K562 (cell line): Measurements from ENCODE around the gene GFOD1. TPM values are rescaled to one million over a fixed set of nuclear protein-coding genes. Genes with fewer than 3 reads are reported as not detected.

Source experiments
- HIVEP1 ChIP-seq: fragments of 250-450 bp; sonication (Bioruptor Pico); IDR thresholded peaks from 2 replicates; pipeline ENCODE4 v1.4.0; 2020; ENCODE audit warnings: mild to moderate bottlenecking
- IRF2 ChIP-seq: sonication (generic); formaldehyde crosslinking; IDR thresholded peaks from 2 replicates; pipeline ENCODE4 v1.8.1; 2022; ENCODE audit warnings: mild to moderate bottlenecking, missing genetic modification reagents
- RBM25 ChIP-seq: fragments of 200-400 bp; formaldehyde crosslinking; IDR thresholded peaks from 2 replicates; pipeline ENCODE4 v1.6.1; 2018; ENCODE audit warnings: low read length, low read depth, moderate library complexity; ENCODE audit not compliant: severe bottlenecking
- RNF2 ChIP-seq: sonication (generic); IDR thresholded peaks from 2 replicates; pipeline ENCODE4 v1.6.1; 2016
- SRF ChIP-seq, 2 experiments: fragments of 250-450, 450-650 bp in 1 of 2; sonication (Bioruptor Pico) in 1 of 2; sonication (generic) in 1 of 2; formaldehyde crosslinking; IDR thresholded peaks; 2 replicates each; pipeline versions ENCODE4 v1.5.0 to v1.5.1; 2020 to 2022; ENCODE audit warnings: mild to moderate bottlenecking in 1 of 2, missing genetic modification reagents in 1 of 2
- UBTF ChIP-seq, 2 experiments: IDR thresholded peaks; 2 replicates each; pipeline ENCODE4 v1.6.1; 2012; ENCODE audit warnings: improper control_type of control experiment in 2 of 2, low read depth in 2 of 2, low read length in 2 of 2, borderline replicate concordance in 1 of 2
- ZNF146 ChIP-seq: IDR thresholded peaks from one replicate; pipeline ENCODE4 v1.6.1; 2018; ENCODE audit warnings: missing compliant biosample characterization; ENCODE audit not compliant: unreplicated experiment
- ZNF239 ChIP-seq: fragments of 250-450 bp; sonication (Bioruptor Pico); IDR thresholded peaks from 2 replicates; pipeline ENCODE4 v1.4.0; 2020; ENCODE audit warnings: mild to moderate bottlenecking
- polyA plus RNA-seq, 8 experiments: library from polyadenylated mRNA; depleted of rRNA in 4 of 8; stranded (reverse) in 5 of 8; unstranded in 3 of 8; fragments of >200 nt; fragmentation: Nextera tagmentation in 2 of 8; fragmentation: Illumina TruSeq in 1 of 8; extraction: Ambion mirVana in 2 of 8; extraction: Trizol in 1 of 8; gene quantifications; 2 replicates each; pipeline versions ENCODE4 v1.2.1 to v1.2.3, GENCODE V29; 2011 to 2014; ENCODE audit warnings: inconsistent platforms in 1 of 8, missing spikeins in 1 of 8
- total RNA-seq, 7 experiments: library from RNA; depleted of rRNA in 6 of 7; stranded (reverse); fragments of >200 nt in 6 of 7; fragmentation: Illumina TruSeq in 2 of 7; extraction: Trizol in 2 of 7; gene quantifications; 2 replicates each; pipeline versions ENCODE4 v1.2.1 to v1.2.3, GENCODE V29; 2011 to 2021; ENCODE audit warnings: low replicate concordance in 1 of 7
- TF ChIP-seq, protein P1 (sequence below): fragments of 250-450 bp; sonication (Bioruptor Pico); IDR thresholded peaks from 2 replicates; pipeline ENCODE4 v1.4.0; 2020; ENCODE audit warnings: mild to moderate bottlenecking, moderate library complexity
- TF ChIP-seq, protein P2 (sequence below): fragments of 450-650 bp; IDR thresholded peaks from 2 replicates; pipeline ENCODE4 v1.6.1; 2016; ENCODE audit warnings: mild to moderate bottlenecking, moderate library complexity

GFOD1 gene
- total and polyA plus RNA-seq, 9 of the 15 experiments (the other 6 are each of a cell fraction or from before 2014, with no cell fraction given), result 3.8 to 12.0 (median 8.2) TPM

GRCh38 chr6:13486679-13487121 is 700 bp downstream of the GFOD1 start (continued):
- TF ChIP-seq, protein P1, sequence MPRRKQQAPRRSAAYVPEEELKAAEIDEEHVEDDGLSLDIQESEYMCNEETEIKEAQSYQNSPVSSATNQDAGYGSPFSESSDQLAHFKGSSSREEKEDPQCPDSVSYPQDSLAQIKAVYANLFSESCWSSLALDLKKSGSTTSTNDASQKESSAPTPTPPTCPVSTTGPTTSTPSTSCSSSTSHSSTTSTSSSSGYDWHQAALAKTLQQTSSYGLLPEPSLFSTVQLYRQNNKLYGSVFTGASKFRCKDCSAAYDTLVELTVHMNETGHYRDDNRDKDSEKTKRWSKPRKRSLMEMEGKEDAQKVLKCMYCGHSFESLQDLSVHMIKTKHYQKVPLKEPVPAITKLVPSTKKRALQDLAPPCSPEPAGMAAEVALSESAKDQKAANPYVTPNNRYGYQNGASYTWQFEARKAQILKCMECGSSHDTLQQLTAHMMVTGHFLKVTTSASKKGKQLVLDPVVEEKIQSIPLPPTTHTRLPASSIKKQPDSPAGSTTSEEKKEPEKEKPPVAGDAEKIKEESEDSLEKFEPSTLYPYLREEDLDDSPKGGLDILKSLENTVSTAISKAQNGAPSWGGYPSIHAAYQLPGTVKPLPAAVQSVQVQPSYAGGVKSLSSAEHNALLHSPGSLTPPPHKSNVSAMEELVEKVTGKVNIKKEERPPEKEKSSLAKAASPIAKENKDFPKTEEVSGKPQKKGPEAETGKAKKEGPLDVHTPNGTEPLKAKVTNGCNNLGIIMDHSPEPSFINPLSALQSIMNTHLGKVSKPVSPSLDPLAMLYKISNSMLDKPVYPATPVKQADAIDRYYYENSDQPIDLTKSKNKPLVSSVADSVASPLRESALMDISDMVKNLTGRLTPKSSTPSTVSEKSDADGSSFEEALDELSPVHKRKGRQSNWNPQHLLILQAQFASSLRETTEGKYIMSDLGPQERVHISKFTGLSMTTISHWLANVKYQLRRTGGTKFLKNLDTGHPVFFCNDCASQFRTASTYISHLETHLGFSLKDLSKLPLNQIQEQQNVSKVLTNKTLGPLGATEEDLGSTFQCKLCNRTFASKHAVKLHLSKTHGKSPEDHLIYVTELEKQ, result no peak
- TF ChIP-seq, protein P2, sequence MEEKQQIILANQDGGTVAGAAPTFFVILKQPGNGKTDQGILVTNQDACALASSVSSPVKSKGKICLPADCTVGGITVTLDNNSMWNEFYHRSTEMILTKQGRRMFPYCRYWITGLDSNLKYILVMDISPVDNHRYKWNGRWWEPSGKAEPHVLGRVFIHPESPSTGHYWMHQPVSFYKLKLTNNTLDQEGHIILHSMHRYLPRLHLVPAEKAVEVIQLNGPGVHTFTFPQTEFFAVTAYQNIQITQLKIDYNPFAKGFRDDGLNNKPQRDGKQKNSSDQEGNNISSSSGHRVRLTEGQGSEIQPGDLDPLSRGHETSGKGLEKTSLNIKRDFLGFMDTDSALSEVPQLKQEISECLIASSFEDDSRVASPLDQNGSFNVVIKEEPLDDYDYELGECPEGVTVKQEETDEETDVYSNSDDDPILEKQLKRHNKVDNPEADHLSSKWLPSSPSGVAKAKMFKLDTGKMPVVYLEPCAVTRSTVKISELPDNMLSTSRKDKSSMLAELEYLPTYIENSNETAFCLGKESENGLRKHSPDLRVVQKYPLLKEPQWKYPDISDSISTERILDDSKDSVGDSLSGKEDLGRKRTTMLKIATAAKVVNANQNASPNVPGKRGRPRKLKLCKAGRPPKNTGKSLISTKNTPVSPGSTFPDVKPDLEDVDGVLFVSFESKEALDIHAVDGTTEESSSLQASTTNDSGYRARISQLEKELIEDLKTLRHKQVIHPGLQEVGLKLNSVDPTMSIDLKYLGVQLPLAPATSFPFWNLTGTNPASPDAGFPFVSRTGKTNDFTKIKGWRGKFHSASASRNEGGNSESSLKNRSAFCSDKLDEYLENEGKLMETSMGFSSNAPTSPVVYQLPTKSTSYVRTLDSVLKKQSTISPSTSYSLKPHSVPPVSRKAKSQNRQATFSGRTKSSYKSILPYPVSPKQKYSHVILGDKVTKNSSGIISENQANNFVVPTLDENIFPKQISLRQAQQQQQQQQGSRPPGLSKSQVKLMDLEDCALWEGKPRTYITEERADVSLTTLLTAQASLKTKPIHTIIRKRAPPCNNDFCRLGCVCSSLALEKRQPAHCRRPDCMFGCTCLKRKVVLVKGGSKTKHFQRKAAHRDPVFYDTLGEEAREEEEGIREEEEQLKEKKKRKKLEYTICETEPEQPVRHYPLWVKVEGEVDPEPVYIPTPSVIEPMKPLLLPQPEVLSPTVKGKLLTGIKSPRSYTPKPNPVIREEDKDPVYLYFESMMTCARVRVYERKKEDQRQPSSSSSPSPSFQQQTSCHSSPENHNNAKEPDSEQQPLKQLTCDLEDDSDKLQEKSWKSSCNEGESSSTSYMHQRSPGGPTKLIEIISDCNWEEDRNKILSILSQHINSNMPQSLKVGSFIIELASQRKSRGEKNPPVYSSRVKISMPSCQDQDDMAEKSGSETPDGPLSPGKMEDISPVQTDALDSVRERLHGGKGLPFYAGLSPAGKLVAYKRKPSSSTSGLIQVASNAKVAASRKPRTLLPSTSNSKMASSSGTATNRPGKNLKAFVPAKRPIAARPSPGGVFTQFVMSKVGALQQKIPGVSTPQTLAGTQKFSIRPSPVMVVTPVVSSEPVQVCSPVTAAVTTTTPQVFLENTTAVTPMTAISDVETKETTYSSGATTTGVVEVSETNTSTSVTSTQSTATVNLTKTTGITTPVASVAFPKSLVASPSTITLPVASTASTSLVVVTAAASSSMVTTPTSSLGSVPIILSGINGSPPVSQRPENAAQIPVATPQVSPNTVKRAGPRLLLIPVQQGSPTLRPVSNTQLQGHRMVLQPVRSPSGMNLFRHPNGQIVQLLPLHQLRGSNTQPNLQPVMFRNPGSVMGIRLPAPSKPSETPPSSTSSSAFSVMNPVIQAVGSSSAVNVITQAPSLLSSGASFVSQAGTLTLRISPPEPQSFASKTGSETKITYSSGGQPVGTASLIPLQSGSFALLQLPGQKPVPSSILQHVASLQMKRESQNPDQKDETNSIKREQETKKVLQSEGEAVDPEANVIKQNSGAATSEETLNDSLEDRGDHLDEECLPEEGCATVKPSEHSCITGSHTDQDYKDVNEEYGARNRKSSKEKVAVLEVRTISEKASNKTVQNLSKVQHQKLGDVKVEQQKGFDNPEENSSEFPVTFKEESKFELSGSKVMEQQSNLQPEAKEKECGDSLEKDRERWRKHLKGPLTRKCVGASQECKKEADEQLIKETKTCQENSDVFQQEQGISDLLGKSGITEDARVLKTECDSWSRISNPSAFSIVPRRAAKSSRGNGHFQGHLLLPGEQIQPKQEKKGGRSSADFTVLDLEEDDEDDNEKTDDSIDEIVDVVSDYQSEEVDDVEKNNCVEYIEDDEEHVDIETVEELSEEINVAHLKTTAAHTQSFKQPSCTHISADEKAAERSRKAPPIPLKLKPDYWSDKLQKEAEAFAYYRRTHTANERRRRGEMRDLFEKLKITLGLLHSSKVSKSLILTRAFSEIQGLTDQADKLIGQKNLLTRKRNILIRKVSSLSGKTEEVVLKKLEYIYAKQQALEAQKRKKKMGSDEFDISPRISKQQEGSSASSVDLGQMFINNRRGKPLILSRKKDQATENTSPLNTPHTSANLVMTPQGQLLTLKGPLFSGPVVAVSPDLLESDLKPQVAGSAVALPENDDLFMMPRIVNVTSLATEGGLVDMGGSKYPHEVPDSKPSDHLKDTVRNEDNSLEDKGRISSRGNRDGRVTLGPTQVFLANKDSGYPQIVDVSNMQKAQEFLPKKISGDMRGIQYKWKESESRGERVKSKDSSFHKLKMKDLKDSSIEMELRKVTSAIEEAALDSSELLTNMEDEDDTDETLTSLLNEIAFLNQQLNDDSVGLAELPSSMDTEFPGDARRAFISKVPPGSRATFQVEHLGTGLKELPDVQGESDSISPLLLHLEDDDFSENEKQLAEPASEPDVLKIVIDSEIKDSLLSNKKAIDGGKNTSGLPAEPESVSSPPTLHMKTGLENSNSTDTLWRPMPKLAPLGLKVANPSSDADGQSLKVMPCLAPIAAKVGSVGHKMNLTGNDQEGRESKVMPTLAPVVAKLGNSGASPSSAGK, result peak; percentile 69
- TF ChIP-seq UBTF (IDR thresholded peaks at IDR 0.05; ENCODE audit: borderline replicate concordance in 1 of 2, low read depth in 2 of 2, low read length in 2 of 2) (peak in 1 of 2 experiments; percentile 25; a peak in 1 of 4 replicates), RNF2 (no peak), RBM25 (no peak), HIVEP1 (CRISPR knock-in tag) (no peak), IRF2 (CRISPR knock-in tag) (no peak), ZNF146 (CRISPR knock-in tag) (no peak), ZNF239 (CRISPR knock-in tag) (no peak), SRF (CRISPR knock-in tag; IDR thresholded peaks at IDR 0.05) (no peak)
